GM19328 (cell line): ENCODE data around the gene ORM2.

Source experiments
- ATAC-seq: cut with Tn5 transposase; IDR thresholded peaks from one replicate; pipeline ENCODE4 v1.9.1; 2021; ENCODE audit warnings: mild to moderate bottlenecking, moderate library complexity; ENCODE audit not compliant: unreplicated experiment

ORM2 gene

DNA sequence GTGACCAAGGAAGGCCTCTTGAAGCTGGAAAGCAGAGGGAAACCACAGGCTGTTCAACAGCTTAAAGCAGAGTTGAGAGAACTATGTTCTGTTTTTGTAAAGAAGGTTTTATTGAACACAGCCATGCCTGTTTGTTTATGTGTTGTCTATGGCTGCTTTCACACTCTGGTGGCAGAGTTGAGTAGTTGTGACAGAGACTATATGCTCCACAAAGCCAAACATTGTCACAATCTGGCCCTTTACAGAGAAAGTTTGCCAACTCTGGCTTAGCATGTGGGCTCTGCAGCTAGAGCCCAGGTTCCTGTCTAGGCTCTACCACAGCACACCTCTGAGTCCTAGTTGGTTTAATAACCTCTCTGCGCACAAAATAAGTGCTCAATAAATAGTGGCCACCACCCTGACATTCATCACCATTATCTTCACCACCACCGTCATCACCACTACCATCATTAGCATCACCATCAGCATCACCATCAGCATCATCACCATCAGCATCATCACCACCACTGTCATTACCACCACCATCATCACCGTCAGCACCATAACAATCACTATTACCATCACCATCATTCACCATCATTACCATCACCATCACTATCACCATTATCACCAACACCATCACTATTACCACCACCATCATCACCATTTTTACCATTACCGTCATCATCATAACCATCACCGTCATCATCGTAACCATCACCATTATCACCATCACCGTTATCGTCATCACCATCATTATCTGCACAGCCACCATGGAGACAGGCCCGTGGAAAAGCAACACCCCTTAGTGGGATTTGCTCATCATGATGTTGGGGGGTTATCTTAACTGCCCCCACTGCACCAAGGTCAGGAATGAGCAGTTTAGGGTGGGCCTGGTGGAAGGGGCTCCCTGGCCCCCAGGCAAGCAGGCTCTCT, 39.8 kb downstream of the ORM2 start:
- ATAC-seq: no peak

DNA sequence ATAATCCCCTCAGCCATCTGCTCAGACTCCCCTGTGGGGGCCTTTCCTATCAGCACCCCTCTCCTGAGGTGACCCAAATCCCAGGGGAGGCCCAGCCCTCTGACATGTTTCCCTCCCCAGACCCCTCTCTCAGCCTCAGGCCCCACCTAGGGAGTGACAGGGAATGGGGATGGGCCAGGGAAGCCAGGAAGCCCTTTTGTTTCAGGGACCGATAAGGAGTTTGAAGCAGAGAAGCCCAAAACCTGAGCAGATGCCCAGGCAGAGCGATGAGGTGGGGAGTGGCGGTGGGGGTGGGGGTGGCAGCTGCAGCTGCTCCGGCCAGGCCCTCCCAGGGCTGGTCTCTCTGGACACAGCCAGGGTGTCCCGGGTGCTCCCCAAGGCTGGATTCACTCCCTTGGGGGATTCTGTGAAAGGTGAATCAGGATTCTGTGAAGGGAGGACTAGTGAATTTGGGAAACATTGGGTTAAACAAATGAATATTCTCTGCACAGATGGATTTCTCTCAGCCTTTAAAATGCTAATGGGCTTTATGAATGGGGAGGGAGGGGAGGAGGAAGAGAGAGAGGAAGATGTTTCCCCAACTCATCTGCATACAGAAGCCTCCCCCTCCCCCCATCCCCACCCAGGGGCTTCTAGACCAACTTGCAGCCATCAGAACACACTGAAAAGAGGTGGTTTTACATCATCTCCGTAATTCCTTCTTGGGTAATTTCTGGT, 40.7 kb downstream of the ORM2 start:
- no peak for ATAC-seq

DNA sequence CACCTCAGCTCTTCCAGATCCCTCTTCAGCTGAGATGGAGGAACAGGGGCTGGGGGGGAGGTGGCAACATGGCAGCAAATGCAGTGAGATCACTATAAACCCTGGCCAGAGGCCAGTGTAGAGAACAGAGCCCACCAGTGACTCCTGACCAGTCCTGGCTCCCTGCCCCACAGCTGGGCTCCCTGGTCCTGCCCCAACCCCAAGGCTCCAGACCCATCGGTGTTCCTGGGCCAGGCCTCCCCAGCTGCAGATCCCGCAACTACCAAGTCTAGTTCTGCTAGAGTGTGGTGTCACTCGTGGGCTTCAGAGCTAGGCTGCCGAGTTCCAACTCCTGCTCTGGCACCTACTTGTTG, 41.3 kb downstream of the ORM2 start:
- ATAC-seq: no peak

- no peak for ATAC-seq
Measured at GRCh38 chr9:114371343-114371944, 41.8 kb downstream of the ORM2 start.

DNA sequence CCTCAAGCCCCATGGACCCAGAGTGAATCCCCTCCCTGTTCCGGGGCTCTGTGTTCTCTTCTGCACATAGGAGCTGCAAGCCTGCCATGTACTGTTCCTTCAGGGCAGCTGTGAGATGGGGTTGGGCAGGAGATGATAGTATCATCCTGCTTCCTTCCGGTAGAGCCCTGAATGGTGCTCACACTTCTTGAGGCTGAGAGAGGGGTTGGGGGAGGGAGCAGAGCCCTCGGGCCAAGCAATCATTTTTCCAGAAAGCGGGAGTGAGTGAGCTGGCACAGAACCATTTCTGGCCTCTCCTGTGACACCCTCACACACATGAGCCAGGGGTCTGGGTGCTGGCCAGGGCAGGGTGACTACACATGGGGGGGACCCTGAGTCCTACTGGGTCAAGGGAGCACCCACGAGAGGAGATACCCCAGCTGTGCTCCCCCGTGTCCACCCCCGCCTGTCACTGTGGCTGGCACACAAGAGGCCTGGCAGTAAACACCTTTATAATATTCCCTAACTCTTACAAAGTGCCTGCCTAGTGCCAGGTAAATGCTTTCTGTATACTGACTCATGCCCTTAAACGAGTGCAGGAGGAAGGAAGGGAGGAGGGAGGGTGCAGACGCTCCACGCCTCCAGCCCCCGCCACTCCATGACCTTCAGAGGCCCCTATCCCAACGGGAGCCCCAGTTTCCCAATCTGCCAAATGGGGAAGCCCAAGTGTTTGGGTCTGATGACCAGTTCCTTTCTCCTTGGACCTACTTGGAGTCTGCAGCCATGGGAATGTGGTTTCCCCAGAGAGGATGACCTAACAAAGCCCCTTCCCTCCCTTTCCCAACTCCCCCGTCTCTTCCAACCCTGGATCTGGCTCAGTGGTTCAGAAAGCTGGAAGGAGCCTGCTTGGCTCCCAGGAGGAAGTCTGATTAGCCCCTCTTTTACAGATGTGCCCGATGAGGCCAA, 42.6 kb downstream of the ORM2 start:
- no peak for ATAC-seq

DNA sequence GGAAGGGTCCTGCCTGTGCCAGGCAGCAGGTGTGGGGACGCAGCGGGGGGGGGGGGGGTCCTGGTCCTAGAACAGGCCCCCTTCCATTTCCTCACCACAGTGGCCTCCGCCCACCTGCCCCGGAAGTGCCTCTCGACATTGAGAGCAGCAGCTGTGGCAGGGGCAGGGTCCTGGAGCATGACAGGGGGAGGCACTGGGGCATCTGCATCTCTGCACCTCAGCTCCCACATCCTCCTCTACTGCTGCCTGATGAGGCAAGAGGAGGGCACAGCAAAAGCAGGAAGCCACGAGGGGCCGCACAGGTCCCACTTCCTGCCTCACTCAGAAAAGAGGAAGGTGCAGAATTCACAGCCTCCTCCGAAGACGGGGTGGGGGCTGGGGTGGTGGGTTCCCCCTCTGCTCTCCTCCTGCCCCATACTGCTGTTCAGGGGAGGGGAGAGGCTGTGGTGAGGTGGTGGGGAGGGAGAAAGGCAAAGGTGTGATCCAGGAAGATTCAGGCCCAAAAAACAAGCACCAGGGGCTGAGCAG, 43.3 kb downstream of the ORM2 start:
- ATAC-seq: peak; percentile 91

- no peak for ATAC-seq
Measured at GRCh38 chr9:114373960-114374730, 44.5 kb downstream of the ORM2 start.

- ATAC-seq: no peak
Measured at GRCh38 chr9:114374936-114375335, 45.3 kb downstream of the ORM2 start.

- no peak for ATAC-seq
Measured at GRCh38 chr9:114375386-114376175, 45.9 kb downstream of the ORM2 start.

DNA sequence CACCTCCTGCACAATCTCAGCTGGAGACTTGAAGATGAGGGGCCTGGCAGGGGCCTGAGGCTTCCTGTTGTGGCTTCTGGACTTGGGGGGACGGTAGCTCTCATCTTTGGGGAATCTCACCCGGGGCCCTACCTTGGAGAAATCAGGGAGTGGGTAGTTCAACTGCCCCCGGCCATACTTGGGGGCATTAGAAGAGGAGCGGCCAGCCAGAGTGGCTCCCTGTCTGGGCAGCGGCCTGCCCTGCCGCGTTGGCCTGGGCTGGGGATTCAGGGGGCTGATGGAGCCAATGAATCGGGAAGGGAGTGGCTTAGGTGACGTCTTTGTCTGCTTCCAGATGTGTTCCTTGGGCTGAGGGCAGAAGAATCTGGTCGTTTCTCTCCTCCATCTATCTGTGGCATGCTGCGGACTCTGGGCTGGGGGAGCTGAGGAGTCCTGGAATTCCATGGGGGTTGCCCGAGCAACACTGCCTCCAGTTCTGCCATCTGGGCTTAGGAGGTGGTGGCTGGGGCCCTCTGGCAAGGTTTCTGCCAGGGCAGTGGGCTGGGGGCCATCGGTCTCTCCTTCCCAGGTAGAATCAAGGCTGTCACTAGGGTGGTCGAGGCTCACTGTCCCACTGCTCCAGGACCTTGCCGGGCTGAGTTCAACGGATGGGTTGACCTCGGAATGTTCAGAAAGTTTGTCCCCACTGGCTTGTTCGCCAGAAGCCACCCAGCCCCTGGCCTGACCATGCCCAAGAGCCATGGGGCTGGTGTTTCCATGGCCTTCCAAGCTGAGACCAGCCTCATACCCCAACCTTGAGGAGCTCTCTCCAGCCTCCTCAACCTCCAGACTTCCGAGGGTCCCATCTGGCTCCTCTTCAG, 47.1 kb downstream of the ORM2 start:
- ATAC-seq: no peak

DNA sequence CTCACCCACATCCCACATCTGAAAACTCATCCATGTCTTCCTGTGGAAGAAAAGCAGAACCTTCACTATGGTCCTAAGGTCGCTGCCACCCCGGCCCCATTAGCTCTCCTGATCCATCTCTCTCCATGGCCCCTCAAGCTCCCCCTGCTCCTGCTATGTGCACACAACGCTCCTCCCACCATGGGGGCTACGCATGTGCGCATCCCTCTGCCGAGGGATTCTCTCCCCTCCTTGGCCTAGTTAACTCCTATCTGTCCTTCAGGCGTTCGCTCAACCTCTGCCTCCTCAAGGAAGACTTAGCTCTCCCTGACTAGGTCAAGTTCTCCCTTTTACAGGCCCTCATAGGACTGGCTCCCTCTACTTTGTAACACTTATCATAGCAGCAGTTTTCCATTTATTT, 48.3 kb downstream of the ORM2 start:
- no peak for ATAC-seq

DNA sequence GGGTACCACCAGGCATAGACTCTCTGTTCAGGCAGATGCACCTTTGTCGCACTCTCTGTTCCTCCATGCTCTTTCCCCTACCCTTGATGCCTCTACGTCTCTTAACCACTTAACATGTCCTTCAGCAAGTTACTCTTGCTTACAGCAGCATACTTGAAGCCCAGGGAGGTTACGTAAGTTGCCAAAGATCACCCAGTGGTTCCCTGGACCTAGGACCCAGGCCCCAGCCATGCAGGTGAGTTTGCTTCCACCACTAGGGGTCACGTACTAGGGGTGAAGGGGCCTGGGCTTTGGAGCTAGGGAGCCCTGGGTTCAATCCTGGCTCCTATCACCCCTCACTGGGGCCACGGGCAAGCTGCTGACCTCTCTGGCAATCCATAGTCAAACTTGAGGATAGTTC, 49.2 kb downstream of the ORM2 start:
- no peak for ATAC-seq
